GM18508 (cell line): ENCODE measurements around the gene AGFG1.
"Not testable (repeated sequence)": the region's sequence is repeated elsewhere in the genome, so short reads cannot be mapped to it uniquely, and the experiment has no call there.

ENCODE experiments used
- ATAC-seq: cut with Tn5 transposase; IDR thresholded peaks from one replicate; pipeline ENCODE4 v1.9.1; 2021; ENCODE audit warnings: moderate number of reproducible peaks; ENCODE audit not compliant: insufficient read depth, unreplicated experiment

AGFG1 gene

DNA sequence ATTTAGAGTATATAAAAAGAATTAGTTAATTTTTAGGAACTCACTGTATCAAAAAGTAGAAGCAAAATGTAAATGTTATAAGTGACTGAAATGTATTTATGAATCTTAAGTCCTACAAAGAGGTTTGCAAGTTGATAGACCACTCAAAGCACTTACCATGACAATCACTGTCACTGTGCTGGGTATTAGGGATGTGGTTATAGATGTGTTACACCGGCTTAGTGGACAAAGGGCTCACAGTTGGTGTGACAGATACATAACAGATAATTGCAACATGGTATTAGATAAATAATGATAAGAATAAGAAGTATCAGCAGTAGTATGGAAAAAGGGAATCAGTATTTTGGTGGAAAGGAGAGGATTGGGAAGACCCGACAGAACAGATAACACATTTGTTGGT is 21.6 kb downstream of the AGFG1 start:
- ATAC-seq = no peak

DNA sequence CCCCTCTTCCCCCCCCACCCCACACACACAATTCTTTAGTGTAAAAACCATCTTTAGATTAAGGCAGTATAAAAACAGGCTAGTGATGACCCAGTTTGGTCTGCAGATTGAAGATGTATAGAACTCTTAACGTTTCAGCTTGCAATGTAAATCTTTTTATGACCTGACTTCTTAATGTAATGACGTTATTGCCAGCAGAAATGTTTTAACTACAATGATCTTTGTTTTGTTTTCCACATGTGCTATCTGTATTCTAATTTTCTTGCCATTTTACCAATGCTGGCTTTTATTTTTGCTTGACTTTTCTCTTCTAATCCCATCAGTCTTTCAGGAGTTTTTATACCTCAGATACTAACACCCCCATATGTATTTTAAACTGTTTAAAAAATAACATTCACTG is 25.2 kb downstream of the AGFG1 start:
- ATAC-seq = no peak

GRCh38 chr2:227499627-227500300 is 27.8 kb downstream of the AGFG1 start:
- no peak for ATAC-seq

DNA sequence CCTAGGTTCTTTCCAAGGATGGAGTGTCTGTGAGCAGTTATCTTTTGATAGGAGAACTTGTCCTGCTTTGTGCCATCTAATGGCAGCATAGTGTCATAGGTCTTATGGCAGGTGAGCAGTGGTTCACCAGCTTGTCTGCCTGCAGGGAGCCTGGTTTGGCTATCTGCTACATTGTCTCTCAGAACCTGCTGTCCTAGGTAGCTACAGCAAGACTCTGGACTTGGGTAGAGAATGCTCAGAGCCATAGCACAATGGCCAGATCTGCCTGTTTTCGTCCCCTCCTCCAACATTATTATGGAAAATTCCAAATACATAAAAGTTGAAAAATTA is 28.3 kb downstream of the AGFG1 start:
- no peak for ATAC-seq

- no peak for ATAC-seq
Observed at GRCh38 chr2:227503433-227504406, 31.8 kb downstream of the AGFG1 start.

DNA sequence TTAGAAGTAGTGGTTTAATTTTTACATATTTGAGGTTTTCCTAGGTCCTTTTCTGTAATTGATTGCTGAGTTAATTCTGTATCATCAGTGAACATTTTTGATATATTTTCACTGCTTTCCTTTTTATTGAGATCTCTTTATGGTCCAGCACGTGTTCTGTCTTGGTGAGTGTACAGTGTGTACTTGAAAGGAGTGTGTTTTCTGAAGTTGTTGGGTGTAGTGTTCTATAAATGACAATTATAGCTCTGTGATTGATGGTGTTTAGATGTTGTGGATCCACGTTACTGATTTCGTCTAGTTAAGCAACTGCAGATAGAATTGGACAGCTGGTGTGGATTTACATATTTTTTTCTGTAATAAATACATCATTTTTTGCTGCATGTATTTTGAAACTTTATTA is 32.7 kb downstream of the AGFG1 start:
- ATAC-seq = no peak

DNA sequence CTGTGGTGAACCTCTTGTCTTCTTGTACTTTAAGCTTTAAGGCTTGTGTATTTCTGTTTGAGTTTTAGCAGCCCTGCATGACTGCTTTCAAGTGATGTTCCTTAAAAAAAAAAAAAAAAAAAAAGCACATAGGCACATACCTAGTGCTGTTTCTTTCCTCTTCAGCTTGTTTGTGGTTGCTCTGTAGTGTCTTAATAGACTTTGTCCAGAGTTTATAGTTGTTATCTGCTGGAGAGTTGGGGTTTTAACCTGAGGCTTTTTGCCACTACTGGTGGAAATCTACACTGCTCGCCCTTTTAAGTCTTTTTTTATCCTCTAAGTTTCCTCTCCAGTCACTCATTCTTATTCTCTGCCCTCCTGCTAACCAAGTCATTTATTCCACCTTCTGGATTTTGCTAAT is 34.5 kb downstream of the AGFG1 start:
- no peak for ATAC-seq

DNA sequence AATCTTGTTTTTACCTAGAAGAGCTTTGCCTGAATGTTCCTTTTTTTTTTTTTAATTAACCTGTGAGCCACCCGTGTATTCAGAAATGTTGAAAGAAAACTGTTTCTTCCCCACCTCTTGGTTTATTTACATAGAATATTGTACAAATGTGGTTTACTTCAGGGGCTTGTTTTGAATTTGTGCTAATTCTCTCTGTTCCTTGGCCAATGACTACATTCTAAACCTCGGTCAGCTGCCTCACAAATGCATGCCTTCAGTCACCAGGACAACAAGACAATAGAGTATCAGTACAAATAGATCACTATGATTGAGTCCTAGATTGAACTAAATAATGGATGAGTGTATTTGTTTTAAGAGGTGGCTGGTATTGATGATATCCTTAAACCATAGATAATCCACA is 36.0 kb downstream of the AGFG1 start:
- ATAC-seq = no peak

DNA sequence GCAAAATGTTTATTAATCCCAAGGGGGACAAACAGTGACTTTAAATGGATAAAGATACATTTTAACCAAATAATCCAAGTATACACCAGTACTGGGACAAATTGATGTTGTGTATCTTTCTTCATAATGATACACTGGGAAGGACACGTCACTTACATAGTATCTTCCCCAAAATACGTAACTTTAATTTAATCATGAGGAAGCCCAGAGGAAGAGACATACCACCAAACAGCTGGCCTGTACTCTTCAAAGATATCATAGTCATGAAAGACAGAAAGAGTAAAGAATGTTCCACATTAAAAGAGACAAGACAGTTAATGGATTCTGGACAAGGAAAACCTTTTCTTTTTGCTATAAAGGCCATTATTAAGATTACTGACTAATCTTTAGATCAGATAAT is 37.1 kb downstream of the AGFG1 start:
- no peak for ATAC-seq

DNA sequence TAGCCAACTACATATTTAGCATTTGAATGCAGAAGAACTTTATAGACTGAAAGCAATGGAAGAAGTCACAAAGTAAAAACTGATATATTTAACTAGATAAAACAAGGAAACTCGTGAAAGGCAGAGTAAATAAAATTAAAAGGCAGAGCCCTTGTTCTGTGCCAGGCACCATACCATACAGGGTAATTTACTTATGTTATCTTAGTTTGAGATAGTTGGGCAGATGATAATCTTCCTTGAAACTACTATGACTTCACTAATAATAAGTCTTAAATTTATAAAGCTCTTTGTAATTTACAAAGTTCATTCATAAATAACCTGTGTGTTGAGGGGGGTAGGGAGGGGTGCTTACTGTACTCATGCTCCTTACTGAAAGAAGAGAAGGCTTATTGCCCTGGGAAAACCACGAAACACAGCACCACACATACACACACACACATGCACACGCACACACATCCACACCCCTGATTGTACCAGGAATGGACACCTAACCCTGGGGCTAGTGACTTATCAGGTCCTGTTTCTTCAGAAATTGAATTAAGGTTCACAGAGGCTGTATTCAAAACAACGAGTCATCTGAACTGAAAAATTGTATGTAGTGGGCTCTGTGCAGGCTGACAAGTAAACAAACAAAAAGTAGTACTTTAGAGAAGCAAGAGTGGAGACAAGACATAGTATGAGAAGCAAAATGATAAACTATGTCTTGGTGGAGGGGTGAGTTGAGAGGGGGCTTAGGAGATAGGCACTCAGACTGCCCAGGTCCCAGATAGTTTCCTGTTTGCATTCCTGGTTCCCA is 38.1 kb downstream of the AGFG1 start:
- no peak for ATAC-seq

GRCh38 chr2:227510620-227510958 is 38.6 kb downstream of the AGFG1 start:
- ATAC-seq = no peak

DNA sequence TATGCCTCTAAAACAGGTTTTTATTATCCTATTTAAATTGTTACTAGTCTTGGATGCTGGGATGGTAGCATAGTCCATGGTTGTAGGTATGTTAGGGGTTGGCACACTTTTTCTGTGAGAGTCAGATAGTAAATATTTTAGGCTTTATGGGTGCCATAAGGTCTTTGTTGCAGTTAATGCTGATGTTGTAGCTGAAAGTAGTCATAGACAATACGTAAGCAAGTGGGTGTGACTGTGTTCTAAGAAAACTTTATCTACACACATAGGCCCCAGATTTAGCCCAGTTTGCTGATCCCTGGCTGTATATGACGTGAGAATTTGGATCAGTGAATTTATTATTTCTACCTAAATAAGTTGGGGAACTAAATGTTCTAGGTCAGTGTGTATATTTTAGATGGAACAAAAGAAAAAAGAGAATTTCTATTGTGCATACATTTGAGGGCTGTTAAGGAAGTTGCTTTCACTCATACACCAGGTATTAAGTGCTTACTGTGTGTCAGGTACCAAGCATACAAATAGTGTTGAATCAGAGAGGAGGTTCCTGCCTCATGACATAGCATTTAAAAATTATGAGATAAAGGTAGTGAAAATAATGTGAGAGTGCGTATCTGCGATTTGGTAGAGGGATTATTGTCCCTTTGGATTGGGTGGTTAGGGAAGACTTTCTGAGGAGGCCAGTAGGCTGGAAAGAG is 39.4 kb downstream of the AGFG1 start:
- ATAC-seq = no peak

DNA sequence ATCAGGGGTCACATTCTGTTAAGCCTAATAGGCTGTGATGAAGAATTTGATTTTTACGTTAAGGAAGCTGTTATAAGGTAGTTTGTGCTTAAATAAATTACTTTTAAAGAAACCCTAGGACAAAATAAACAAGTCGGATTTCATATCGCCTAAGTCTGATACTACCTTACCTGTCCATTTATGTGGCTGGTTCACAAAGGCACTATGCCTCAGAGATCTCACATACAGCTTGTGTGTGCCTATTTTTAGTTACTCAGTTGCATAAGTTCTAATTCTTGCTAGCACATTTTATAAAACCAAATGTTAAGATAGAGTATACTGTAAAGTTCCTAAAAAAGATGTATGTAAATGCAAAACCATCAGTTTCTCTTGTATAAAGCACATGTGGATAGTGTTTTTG is 40.0 kb downstream of the AGFG1 start:
- no peak for ATAC-seq

DNA sequence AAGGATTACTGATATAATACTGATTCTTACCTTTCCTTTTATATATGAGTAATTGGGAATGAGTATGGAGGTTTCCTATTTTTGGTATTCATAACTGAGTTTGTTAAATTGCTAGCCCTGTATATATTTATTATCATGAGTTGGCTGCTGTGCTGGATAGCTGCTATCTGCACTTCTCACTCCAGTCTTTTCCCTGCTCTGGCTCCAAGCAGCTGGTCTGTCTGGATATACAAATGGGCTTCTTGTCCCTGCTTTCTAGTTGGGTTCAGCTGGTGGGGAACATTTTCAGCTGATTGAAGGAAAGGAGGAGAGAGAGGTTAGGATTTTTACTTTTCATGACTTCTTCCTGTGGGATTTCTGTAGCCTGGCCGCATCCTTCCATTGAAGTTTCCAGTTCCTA is 41.2 kb downstream of the AGFG1 start:
- ATAC-seq = no peak

GRCh38 chr2:227515742-227516141 is 43.8 kb downstream of the AGFG1 start:
- ATAC-seq = no peak

GRCh38 chr2:227517724-227518123 is 45.8 kb downstream of the AGFG1 start:
- ATAC-seq = no peak

DNA sequence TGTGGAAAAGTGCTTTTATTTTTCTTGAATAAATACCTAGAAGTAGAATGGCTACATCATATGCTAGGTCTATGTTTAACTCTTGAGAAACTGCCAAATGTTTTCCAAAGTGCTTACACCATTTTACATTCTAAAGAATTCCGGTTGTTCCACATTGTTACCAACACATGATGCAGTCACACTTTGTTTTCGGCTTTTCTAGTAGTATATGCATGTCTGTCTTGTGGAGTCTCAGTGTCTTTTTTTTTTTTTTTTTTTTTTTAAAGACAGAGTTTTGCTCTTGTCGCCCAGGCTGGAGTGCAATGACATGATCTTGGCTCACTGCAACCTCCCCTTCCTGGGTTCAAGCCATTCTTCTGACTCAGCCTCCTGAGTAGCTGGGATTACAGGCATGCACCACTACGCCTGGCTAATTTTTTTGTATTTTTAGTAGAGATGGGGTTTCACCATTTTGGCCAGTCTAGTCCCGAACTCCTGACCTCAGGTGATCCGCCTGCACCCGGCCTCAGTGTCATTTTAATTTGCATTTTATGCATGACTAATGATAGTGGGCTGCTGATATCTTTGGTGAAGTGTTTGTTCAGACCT is 46.4 kb downstream of the AGFG1 start:
- not testable (repeated sequence) for ATAC-seq

DNA sequence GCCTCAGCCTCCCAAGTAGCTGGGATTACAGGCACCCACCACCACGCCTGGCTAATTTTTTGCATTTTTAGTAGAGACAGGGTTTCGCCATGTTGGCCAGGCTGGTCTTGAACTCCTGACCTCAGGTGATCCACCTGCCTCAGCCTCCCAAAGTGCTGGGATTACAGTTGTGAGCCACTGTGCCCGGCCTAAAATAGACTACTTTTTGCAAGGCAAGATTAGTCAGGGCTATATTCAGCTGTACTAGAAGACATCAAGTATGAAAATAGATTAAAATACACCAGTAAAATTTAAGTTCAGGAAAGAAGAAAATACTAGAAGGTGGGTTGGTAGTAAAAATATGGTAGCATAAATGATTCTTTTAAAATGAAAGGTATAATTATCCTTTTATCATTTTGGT is 49.2 kb downstream of the AGFG1 start:
- ATAC-seq = not testable (repeated sequence)

DNA sequence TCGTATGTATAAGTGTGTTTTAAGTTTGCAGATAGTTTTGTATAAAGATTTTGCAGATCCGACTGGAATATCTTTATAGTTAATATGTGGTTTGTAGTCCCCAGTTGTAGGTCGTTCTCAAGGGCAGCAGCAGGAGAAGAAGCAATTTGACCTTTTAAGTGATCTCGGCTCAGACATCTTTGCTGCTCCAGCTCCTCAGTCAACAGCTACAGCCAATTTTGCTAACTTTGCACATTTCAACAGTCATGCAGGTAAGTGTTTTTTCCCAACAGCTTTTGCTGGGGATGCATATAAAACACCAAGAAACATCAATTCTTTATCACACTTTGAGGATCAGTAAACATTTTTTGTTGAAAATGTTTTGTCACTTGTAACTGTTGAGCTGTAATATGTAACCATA is 52.7 kb downstream of the AGFG1 start:
- ATAC-seq = no peak

- no peak for ATAC-seq
Observed at GRCh38 chr2:227527351-227527750, 55.4 kb downstream of the AGFG1 start.
